KMS-11 (cell line): Measurements from ENCODE around the gene PACSIN3.
"Not testable (repeated sequence)": the region's sequence is repeated elsewhere in the genome, so short reads cannot be mapped to it uniquely, and the experiment has no call there.

ENCODE experiments used
- H2AFZ ChIP-seq: fragments of 200-600 bp; sonication (generic); 2 replicates; pipeline ENCODE4 v1.6.1; 2016; ENCODE audit warnings: antibody characterized with exemption, mixed run types, low read depth
- H3K27ac ChIP-seq: fragments of 200-600 bp; sonication (generic); 2 replicates; pipeline ENCODE4 v1.6.1; 2016; ENCODE audit warnings: mild to moderate bottlenecking, mixed run types
- H3K27me3 ChIP-seq: fragments of 200-600 bp; sonication (generic); 2 replicates; pipeline ENCODE4 v1.6.1; 2017; ENCODE audit warnings: mild to moderate bottlenecking, low read depth, mixed run types, moderate library complexity; ENCODE audit not compliant: insufficient read depth
- H3K36me3 ChIP-seq: fragments of 200-600 bp; sonication (generic); 2 replicates; pipeline ENCODE4 v1.6.1; 2017; ENCODE audit warnings: mild to moderate bottlenecking, mixed run types; ENCODE audit not compliant: insufficient read depth
- H3K4me1 ChIP-seq: fragments of 200-600 bp; sonication (generic); 2 replicates; pipeline ENCODE4 v1.6.1; 2016; ENCODE audit warnings: mild to moderate bottlenecking, low read depth, mixed run types; ENCODE audit not compliant: poor library complexity, severe bottlenecking
- H3K4me2 ChIP-seq: fragments of 200-600 bp; sonication (generic); 2 replicates; pipeline ENCODE4 v1.7.0; 2016; ENCODE audit warnings: mild to moderate bottlenecking, mixed run types
- H3K4me3 ChIP-seq: fragments of 200-600 bp; sonication (generic); IDR thresholded peaks from 2 replicates; pipeline ENCODE4 v1.6.1; 2017; ENCODE audit warnings: low read depth, low read length, mixed read lengths; ENCODE audit not compliant: insufficient read depth
- H3K79me2 ChIP-seq: fragments of 200-600 bp; sonication (generic); 2 replicates; pipeline ENCODE4 v1.6.1; 2016; ENCODE audit warnings: low read depth, mixed run types; ENCODE audit not compliant: insufficient read depth
- H3K9ac ChIP-seq: fragments of 200-600 bp; sonication (generic); 2 replicates; pipeline ENCODE4 v1.6.1; 2016; ENCODE audit warnings: mild to moderate bottlenecking, mixed run types
- H4K20me1 ChIP-seq: fragments of 200-600 bp; sonication (generic); 2 replicates; pipeline ENCODE4 v1.6.1; 2016; ENCODE audit warnings: mild to moderate bottlenecking, mixed run types; ENCODE audit not compliant: insufficient read depth
- CTCF ChIP-seq: fragments of 200-600 bp; sonication (generic); conservative IDR thresholded peaks from 2 replicates; pipeline ENCODE4 v1.6.1; 2017; ENCODE audit warnings: low read depth, mild to moderate bottlenecking, antibody characterized with exemption, low read length, moderate library complexity, mixed read lengths

PACSIN3 gene

DNA sequence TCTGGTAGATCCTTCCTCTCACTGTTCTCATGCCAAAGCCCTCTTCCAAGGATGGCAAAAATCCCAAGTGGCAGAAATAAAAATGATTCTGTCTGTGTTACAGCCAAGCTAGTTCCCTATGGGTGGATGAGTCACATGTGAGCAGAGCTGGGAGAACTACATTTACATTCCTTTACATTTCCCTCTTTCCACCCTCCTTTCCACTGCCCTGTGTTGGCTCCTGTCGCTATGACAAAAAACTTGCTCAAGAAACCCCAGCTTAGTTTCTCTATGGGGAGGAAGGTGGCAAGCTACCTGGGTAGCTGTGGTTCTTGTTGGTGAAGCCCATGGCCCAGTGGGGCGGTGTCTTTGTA lies 18.4 kb upstream of the PACSIN3 start:
- Histone ChIP-seq H3K36me3 (no peaks in the 10 kb centered on the region), H3K79me2 (no peaks in the 10 kb centered on the region), H3K9ac (no peak overlapping the region), H3K27ac (no peak overlapping the region), H3K4me1 (no peaks in the 10 kb centered on the region), H3K4me3 (no peak overlapping the region), H3K27me3 (no peaks in the 10 kb centered on the region), H3K4me2 (no peak overlapping the region), H4K20me1 (no peaks in the 10 kb centered on the region), H2AFZ (no peak overlapping the region)
- no peak for TF ChIP-seq CTCF

DNA sequence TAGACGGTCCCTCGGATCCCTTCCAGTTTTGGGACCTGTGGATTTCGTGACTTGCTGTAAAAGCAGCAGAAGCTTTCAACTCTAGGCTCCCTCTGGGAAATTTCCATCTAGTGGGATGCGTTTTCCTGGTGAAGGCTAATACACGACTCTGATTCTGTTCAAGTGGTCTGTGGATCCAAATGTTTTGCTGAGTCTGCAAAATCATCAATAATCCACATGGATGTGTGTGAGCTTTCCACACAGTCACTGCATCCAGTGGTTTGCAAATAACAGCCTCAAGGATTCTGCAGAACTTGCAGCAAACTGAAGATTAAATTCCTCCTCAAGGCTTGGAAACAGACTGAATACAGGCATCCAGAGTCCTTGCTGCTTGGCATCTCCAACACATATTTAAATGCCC lies 16.3 kb upstream of the PACSIN3 start:
- Histone ChIP-seq H3K4me3 (no peak overlapping the region), H3K27me3 (no peaks in the 10 kb centered on the region), H4K20me1 (no peaks in the 10 kb centered on the region), H2AFZ (no peak overlapping the region), H3K36me3 (no peaks in the 10 kb centered on the region), H3K9ac (no peak overlapping the region), H3K79me2 (no peaks in the 10 kb centered on the region), H3K4me1 (no peaks in the 10 kb centered on the region), H3K4me2 (no peak overlapping the region), H3K27ac (no peak overlapping the region)
- no peak for TF ChIP-seq CTCF

- Histone ChIP-seq H3K4me2 (no peak overlapping the region), H3K36me3 (no peaks in the 10 kb centered on the region), H3K4me1 (no peaks in the 10 kb centered on the region), H4K20me1 (no peaks in the 10 kb centered on the region), H3K9ac (no peak overlapping the region), H3K27ac (no peak overlapping the region), H3K27me3 (no peaks in the 10 kb centered on the region), H3K79me2 (no peaks in the 10 kb centered on the region), H3K4me3 (no peak overlapping the region), H2AFZ (no peak overlapping the region)
- TF ChIP-seq CTCF = no peak
Measured at GRCh38 chr11:47201015-47201414, 14.8 kb upstream of the PACSIN3 start.

DNA sequence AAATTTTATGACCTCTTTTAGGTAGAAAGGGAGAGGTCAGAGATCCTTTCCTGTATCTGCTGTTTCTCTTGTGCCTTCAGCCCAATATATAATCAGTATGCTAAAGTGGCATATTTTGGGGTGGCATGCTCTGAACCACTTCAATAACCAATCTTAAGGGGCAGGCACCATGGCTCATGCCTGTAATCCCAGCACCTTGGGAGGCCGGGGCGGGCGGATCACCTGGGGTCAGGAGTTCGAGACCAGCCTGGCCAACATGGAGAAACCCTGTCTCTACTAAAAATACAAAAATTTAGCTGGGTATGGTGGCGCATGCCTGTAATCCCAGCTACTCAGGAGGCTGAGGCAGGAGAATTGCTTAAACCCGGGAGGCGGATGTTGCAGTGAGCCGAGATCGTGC lies 11.9 kb upstream of the PACSIN3 start:
- H4K20me1 ChIP-seq, H3K27me3 ChIP-seq, H3K9ac ChIP-seq, H3K4me1 ChIP-seq, H2AFZ ChIP-seq, H3K79me2 ChIP-seq, H3K36me3 ChIP-seq, H3K4me2 ChIP-seq, H3K4me3 ChIP-seq, H3K27ac ChIP-seq: not testable (repeated sequence)

- no peak overlapping the region for H3K9ac ChIP-seq
- no peak for TF ChIP-seq CTCF
- peaks cover 23% of the 10 kb centered on the region; the same call in 1 of the 2 replicates for H3K27me3 ChIP-seq
- H3K4me3 ChIP-seq = no peak overlapping the region
- H3K27ac ChIP-seq = no peak overlapping the region
- H4K20me1 ChIP-seq = no peaks in the 10 kb centered on the region
- H3K4me1 ChIP-seq = peaks cover 12% of the 10 kb centered on the region
- no peaks in the 10 kb centered on the region for H3K36me3 ChIP-seq
- no peaks in the 10 kb centered on the region for H3K79me2 ChIP-seq
- no peak overlapping the region for H2AFZ ChIP-seq
- H3K4me2 ChIP-seq = no peak overlapping the region
Measured at GRCh38 chr11:47192111-47192510, 5.9 kb upstream of the PACSIN3 start.

DNA sequence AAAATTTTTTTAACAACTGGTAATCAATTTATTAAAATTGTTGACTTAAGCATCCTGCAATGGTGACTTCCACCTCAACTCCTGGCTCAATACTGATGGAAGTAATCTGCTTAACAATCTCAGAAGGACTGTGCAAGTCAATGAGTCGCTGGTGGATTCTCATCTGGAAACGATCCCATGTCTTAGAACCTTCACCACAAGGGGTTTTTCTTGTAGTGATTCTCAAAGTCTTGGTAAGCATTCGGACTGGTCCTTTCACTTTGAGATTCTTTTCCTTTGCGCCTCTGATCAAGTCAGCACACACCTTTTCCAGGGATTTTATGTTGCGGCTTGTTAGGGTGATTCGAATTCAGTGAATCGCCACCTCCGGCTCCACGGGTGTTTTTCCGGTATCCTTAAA lies 4.9 kb upstream of the PACSIN3 start:
- not testable (repeated sequence) for H2AFZ ChIP-seq, H3K4me3 ChIP-seq, H3K4me2 ChIP-seq, H3K36me3 ChIP-seq, H3K27ac ChIP-seq, H4K20me1 ChIP-seq, H3K9ac ChIP-seq, H3K79me2 ChIP-seq
- H3K4me1 ChIP-seq = peaks cover 13% of the 10 kb centered on the region
- H3K27me3 ChIP-seq = peaks cover 28% of the 10 kb centered on the region; the same call in 1 of the 2 replicates
